G401 (cell line): ENCODE results near the gene F12. TPM values are rescaled to one million over a fixed set of nuclear protein-coding genes. Genes with fewer than 3 reads are reported as not detected.

Source experiments
- total RNA-seq: library from RNA; depleted of rRNA; stranded (reverse); fragments of >200 nt; shearing (Covaris generic); gene quantifications from 2 replicates; pipeline ENCODE4 v1.2.3, GENCODE V29; 2014; rRNA removed

Gene F12
- total RNA-seq, 1 experiment from 2014 or later: 3.1 TPM

Other genes starting within 250 kb of the F12 start
- gene RAB24, start 105.8 kb downstream of the F12 start, total RNA-seq: 24.6 and 25.1 TPM in 2 replicates
- 393 and 426 TPM in 2 replicates for gene PRELID1, start 105.8 kb downstream of the F12 start, total RNA-seq
- gene MXD3, start 97.7 kb downstream of the F12 start, total RNA-seq: 26.8 and 38.5 TPM in 2 replicates
- gene LMAN2, start 57.9 kb downstream of the F12 start, total RNA-seq: 257 and 339 TPM in 2 replicates
- 72.9 and 91.8 TPM in 2 replicates for gene RGS14, start 51.6 kb downstream of the F12 start, total RNA-seq
- not detected in 2 replicates for gene SLC34A1, start 25.1 kb downstream of the F12 start, total RNA-seq
- gene PFN3, start 8.9 kb downstream of the F12 start, total RNA-seq: not detected in 2 replicates
- 58.6 and 62.3 TPM in 2 replicates for gene GRK6, start 17.1 kb upstream of the F12 start, total RNA-seq
- 19.5 and 30.8 TPM in 2 replicates for gene PRR7, start 37.2 kb upstream of the F12 start, total RNA-seq
- gene DBN1, start 64.1 kb upstream of the F12 start, total RNA-seq: 295 and 370 TPM in 2 replicates
- gene PDLIM7, start 88.0 kb upstream of the F12 start, total RNA-seq: 297 and 299 TPM in 2 replicates
- gene DOK3, start 100.3 kb upstream of the F12 start, total RNA-seq: 0.85 and 6.3 TPM in 2 replicates
- 96.6 and 166 TPM in 2 replicates for gene DDX41, start 107.4 kb upstream of the F12 start, total RNA-seq
- 29.0 and 45.3 TPM in 2 replicates for gene FAM193B, start 145.0 kb upstream of the F12 start, total RNA-seq
- 126 and 127 TPM in 2 replicates for gene TMED9, start 182.6 kb upstream of the F12 start, total RNA-seq
- 28.3 and 46.6 TPM in 2 replicates for gene B4GALT7, start 190.6 kb upstream of the F12 start, total RNA-seq